NCI-H1105 (cell line): ENCODE data around the gene ZNF324B.
A peak's percentile ranks its signal among the peaks of the same experiment; 100 is the strongest.
"Not testable (repeated sequence)": the region's sequence is repeated elsewhere in the genome, so short reads cannot be mapped to it uniquely, and the experiment has no call there.

ENCODE experiments used
- DNase-seq: peaks from one replicate; lab custom pipeline; 2025; lab: John Stamatoyannopoulos, UW

ZNF324B gene

GRCh38 chr19:58451358-58452101 lies at the start of gene ZNF324B:
TSS of gene ZNF324B (plus strand) at chr19:58451622. CDS start at chr19:58453702, 2,080 bp downstream.
- peak; percentile 94 for DNase-seq

- DNase-seq = no peak
Observed at GRCh38 chr19:58401840-58402421, 49.5 kb upstream of the ZNF324B start.

GRCh38 chr19:58403920-58404478 lies 47.4 kb upstream of the ZNF324B start:
- not testable (repeated sequence) for DNase-seq

- DNase-seq = no peak
Observed at GRCh38 chr19:58406818-58407657, 44.4 kb upstream of the ZNF324B start.

- DNase-seq = peak; percentile 18
Observed at GRCh38 chr19:58407658-58408151, 43.7 kb upstream of the ZNF324B start.

GRCh38 chr19:58408152-58409009 lies 43.0 kb upstream of the ZNF324B start, which contains the start of gene ZNF584:
TSS of gene ZNF584 (plus strand) at chr19:58408649. CDS start at chr19:58409148, 499 bp downstream.
- peak; percentile 93 for DNase-seq

GRCh38 chr19:58409010-58409790 lies 42.2 kb upstream of the ZNF324B start:
- DNase-seq = peak; percentile 20

- no peak for DNase-seq
Observed at GRCh38 chr19:58416604-58417003, 34.8 kb upstream of the ZNF324B start.

- DNase-seq = no peak
Observed at GRCh38 chr19:58417071-58417470, 34.4 kb upstream of the ZNF324B start.

GRCh38 chr19:58428617-58429016 lies 22.8 kb upstream of the ZNF324B start:
- DNase-seq = no peak

- DNase-seq = no peak
Observed at GRCh38 chr19:58429745-58430144, 21.7 kb upstream of the ZNF324B start.

GRCh38 chr19:58434217-58434616 lies 17.2 kb upstream of the ZNF324B start:
- DNase-seq = no peak

GRCh38 chr19:58439576-58440554 lies 11.6 kb upstream of the ZNF324B start, which contains the start of gene ZNF132:
TSS of gene ZNF132 (minus strand) at chr19:58440153. CDS start at chr19:58439821, 332 bp downstream.
- peak; percentile 56 for DNase-seq

GRCh38 chr19:58440556-58440955 lies 10.9 kb upstream of the ZNF324B start:
- DNase-seq = no peak

GRCh38 chr19:58442986-58443385 lies 8.4 kb upstream of the ZNF324B start:
- DNase-seq = not testable (repeated sequence)

- not testable (repeated sequence) for DNase-seq
Observed at GRCh38 chr19:58448860-58449259, 2.6 kb upstream of the ZNF324B start.

- not testable (repeated sequence) for DNase-seq
Observed at GRCh38 chr19:58449980-58450379, 1.4 kb upstream of the ZNF324B start.

GRCh38 chr19:58450856-58451357 lies 515 bp upstream of the ZNF324B start:
- no peak for DNase-seq

GRCh38 chr19:58453743-58454142 lies 2.3 kb downstream of the ZNF324B start:
- no peak for DNase-seq
